OCI-LY3 (cell line): ENCODE data around the gene GSTT2B.

Experiments
- EZH2phosphoT487 ChIP-seq: fragments of 200-600 bp; shearing (Covaris generic); IDR thresholded peaks from 2 replicates; pipeline ENCODE4 v1.6.1; 2018; ENCODE audit warnings: antibody characterized with exemption, mixed run types, low read depth
- TF ChIP-seq, protein P1 (sequence below): fragments of 200-600, 300-600 bp; sonication (generic); IDR thresholded peaks from 2 replicates; pipeline ENCODE4 v1.5.1; 2014; ENCODE audit warnings: antibody characterized with exemption, low read length, low read depth

DNA sequence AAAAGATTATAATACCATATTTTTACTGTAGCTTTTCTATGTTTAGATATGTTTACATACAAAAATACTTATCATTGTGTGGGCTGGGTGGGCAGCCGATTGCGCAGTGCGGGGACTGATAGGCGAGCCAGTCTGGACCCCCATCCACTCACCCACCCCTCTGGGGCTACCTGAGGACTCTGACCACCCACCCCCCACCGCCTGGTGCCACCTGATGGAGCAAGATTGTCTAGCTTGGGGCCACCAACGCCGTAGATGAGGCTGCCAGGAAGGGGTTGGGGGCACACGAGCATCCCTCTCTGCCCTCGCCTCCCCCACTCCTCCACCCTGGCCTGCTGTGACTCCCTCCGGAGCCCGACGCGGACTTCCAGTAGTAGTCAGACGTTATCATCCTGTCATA lies 34.4 kb downstream of the GSTT2B start:
- TF ChIP-seq, protein P1, sequence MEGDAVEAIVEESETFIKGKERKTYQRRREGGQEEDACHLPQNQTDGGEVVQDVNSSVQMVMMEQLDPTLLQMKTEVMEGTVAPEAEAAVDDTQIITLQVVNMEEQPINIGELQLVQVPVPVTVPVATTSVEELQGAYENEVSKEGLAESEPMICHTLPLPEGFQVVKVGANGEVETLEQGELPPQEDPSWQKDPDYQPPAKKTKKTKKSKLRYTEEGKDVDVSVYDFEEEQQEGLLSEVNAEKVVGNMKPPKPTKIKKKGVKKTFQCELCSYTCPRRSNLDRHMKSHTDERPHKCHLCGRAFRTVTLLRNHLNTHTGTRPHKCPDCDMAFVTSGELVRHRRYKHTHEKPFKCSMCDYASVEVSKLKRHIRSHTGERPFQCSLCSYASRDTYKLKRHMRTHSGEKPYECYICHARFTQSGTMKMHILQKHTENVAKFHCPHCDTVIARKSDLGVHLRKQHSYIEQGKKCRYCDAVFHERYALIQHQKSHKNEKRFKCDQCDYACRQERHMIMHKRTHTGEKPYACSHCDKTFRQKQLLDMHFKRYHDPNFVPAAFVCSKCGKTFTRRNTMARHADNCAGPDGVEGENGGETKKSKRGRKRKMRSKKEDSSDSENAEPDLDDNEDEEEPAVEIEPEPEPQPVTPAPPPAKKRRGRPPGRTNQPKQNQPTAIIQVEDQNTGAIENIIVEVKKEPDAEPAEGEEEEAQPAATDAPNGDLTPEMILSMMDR, result no peak
- no peak for TF ChIP-seq EZH2phosphoT487
